ENCODE data around the gene TPD52L3.

DNA sequence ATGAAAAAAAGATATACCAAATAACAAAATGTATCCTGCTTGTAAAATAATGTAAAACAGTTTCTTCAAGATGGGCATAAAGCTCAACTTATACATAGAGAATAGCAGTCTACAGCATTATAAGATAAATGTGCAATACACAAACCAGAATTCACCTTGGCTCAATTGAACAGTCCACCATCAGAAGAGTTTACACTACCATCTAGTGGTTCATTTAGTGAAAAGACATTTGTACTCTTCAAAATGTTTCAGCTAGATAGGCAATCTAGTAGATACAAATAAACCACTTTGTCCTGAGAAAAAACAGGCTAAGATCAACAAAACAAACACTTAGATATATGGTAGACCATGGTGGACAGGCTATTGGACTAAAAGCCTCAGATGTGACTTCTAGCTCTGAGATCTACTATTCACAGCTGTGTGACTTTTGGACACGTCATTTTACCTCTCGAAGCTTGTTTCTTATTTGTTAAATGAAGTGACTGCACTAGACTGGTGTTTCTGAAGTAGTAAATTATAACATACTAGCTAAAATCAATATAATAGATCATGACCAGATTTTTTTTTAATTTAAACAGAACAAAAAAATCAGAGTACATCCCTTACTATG lies 22.1 kb upstream of the TPD52L3 start:
- TF ChIP-seq, protein P1, sequence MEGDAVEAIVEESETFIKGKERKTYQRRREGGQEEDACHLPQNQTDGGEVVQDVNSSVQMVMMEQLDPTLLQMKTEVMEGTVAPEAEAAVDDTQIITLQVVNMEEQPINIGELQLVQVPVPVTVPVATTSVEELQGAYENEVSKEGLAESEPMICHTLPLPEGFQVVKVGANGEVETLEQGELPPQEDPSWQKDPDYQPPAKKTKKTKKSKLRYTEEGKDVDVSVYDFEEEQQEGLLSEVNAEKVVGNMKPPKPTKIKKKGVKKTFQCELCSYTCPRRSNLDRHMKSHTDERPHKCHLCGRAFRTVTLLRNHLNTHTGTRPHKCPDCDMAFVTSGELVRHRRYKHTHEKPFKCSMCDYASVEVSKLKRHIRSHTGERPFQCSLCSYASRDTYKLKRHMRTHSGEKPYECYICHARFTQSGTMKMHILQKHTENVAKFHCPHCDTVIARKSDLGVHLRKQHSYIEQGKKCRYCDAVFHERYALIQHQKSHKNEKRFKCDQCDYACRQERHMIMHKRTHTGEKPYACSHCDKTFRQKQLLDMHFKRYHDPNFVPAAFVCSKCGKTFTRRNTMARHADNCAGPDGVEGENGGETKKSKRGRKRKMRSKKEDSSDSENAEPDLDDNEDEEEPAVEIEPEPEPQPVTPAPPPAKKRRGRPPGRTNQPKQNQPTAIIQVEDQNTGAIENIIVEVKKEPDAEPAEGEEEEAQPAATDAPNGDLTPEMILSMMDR (IDR thresholded peaks at IDR 0.05; ENCODE audit: low read depth, low read length, poor library complexity, severe bottlenecking) = peak; percentile 57
- TF ChIP-seq EZH2phosphoT487 (IDR thresholded peaks at IDR 0.05; ENCODE audit: borderline replicate concordance, low read length) = no peak

Measured in DOHH2 (cell line).